Rectal smooth muscle tissue (tissue), 1 donor: ENCODE results near the gene HCFC1.
A peak's percentile ranks its signal among the peaks of the same experiment; 100 is the strongest.

Experiments used
- H3K27ac ChIP-seq: one replicate; pipeline ENCODE4 v1.7.0; 2013; ENCODE audit warnings: low read depth, low read length, inconsistent platforms
- H3K27me3 ChIP-seq: one replicate; pipeline ENCODE4 v1.7.0; 2013; ENCODE audit warnings: low read length; ENCODE audit not compliant: control insufficient read depth, insufficient read depth
- H3K36me3 ChIP-seq: one replicate; pipeline ENCODE4 v1.7.0; 2013; ENCODE audit warnings: low read length; ENCODE audit not compliant: control insufficient read depth, insufficient read depth
- H3K4me1 ChIP-seq: one replicate; pipeline ENCODE4 v1.7.0; 2013; ENCODE audit warnings: low read length; ENCODE audit not compliant: control insufficient read depth, insufficient read depth
- H3K4me3 ChIP-seq: one replicate; pipeline ENCODE4 v1.7.0; 2013; ENCODE audit warnings: low read length
- H3K9ac ChIP-seq: one replicate; pipeline ENCODE4 v1.7.0; 2013; ENCODE audit warnings: low read length

The HCFC1 gene

DNA sequence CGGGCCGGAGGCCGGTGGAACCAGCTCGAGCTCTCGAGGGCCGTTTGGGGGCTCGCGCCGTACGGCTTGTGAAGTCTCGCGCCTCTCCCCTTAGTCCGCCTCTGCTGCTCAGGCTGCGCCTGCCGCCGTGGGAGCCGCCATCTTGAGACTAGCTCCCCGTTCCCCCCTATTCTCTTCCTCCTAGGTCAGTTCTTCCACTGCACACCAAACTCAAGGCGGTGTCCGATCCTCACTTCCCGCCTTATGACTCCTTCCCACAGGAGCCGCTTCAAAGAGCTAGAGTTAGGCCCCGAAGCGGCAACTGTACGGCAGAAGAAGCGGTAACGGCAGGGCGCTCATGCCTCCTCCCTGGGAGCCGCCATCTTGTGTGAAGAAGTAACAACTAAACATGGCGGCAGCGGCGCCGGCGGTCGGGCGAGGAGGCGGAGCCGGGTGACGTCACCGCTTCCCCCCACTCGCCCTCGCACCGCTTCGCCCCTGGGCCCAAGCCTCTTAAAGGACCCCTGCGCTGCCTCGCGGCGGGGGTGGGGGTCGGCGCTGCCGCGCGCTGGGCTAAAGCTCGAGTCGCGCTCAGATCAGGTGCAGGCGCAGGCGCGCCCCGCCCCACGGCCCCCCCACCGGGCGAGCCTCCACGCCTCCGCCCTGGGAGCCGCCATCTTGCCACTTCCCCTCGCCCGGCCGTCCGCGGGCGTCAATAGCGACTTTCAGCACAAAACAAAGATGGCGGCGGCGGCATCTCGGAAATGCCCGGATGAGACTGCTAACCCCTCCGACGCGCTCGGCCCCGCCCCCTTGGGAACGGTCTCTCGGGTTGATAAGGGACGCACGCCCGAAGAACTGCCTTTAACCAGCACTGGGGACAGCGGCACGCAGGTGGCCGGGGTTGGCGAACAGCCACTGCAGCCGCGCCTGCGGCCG, at the start of gene HCFC1:
HCFC1 (minus strand) TSS at position 369 of the 918 bp plus-strand sequence. CDS start 978 bp downstream, outside the sequence.
- Histone ChIP-seq H3K9ac (peak within 1 kb of the TSS; percentile 85), H3K27me3 (no peaks in the 10 kb centered on the region), H3K27ac (peak within 1 kb of the TSS; percentile 98), H3K4me3 (peak within 1 kb of the TSS; percentile 91), H3K4me1 (peaks cover 17% of the 10 kb centered on the region), H3K36me3 (no peaks in the 10 kb centered on the region)

DNA sequence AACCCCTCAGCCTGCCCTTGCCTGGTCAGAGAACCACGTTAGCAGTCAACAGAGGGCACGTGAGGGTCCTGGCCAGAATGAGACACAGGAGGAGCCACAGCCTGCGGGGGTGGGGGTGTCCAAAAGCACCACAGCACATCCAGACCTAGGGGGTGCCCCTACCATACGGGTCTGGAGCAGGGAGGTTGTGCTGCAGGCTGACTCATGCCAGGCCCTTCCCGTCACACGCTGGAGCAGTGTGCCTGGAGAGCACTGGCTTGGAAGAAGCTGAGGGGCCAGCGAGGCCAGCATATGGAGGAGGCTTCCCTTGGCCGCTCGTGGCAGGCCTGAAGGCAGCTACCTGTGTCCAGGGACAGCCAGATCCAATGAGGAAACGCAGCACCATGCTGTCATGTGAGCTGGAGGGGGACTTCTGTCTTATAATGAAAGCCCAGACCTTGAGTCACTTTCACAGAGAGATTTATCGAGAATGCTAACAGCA, 49.6 kb upstream of the HCFC1 start:
- Histone ChIP-seq H3K27me3 (peaks cover 2% of the 10 kb centered on the region), H3K4me3 (no peak overlapping the region), H3K27ac (peak overlapping the region; percentile 71), H3K4me1 (no peaks in the 10 kb centered on the region), H3K9ac (no peak overlapping the region), H3K36me3 (no peaks in the 10 kb centered on the region)

DNA sequence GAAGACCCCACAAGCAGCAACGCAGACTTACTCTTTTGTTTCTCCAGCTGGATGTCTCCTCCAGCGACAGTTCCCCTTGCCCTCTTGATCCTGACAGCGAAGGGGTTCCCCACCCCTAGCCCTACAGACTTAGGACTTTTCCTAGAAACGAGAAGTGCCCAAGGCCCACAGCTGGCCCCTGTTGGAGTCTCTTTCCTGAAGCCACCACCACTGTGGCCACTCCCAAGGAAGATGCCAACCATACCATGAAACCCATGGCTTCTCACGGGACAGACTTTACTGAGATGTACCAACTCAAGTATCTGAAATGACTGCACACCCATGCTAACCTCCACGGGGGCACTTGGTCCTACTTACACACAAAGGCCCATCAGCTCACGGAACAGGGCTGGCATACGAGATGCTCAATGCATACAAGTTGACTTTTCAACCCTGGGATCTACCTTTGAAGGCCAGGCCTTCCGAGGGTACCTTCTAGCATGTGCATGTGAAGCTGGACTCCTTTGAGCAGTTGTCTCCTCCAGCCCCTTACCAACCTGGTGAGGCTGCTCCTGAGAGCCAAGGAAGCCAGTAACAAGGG, 49.0 kb upstream of the HCFC1 start:
- Histone ChIP-seq H3K9ac (peak overlapping the region; percentile 10), H3K36me3 (no peaks in the 10 kb centered on the region), H3K4me3 (peak overlapping the region; percentile 61), H3K4me1 (no peaks in the 10 kb centered on the region), H3K27ac (peak overlapping the region; percentile 71), H3K27me3 (peaks cover 2% of the 10 kb centered on the region)

DNA sequence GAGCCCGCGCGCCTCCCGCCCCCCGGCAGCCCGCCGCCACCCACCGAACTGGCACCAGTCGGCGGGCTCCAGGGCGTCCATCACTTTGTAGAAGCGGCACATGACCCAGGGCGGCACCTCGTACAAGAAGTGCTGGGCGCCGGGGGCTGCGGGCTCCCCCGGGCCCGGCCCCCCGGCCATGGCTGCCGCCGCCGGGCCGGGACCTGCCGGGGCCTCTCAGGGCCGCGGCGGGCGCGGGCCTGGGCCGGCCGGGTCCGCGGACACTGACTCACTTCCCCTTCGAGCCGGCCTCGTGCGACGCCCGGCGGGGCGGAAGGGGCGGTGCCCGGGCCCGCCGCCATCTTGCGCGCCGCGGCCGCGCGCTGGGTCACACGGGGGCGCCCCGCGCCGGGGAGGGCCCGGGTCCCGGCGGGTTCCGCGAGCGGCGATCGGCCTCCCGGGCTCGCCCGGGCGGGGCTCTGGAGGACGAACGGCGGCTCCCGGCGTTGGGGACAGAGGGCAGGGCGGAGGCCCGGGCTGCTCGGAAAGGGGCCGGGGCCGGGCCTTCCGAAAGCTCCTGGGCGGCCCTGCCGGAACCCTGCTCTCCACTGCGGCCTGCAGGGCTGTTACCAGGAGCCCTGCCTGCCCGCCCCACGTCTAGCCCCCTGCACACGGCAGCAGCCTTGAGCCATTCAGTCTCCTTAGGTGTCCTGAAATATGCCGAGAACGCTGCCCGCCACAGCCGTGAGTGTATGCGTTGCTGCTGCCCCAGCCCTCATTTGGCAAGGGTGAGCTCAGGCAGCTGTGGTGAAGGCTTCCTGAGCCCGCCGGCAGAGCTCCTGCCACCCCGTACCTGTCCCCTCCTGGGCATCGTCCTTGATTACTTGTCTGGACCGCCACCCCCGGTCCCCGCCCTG, 48.3 kb upstream of the HCFC1 start, which contains the start of gene IRAK1:
IRAK1 (minus strand) TSS at position 270 of the 896 bp plus-strand sequence; CDS start at position 180, 90 bp downstream.
- no peaks in the 10 kb centered on the region for H3K36me3 ChIP-seq
- H3K9ac ChIP-seq = peak within 1 kb of the TSS; percentile 10
- peak within 1 kb of the TSS; percentile 71 for H3K27ac ChIP-seq
- H3K4me1 ChIP-seq = no peaks in the 10 kb centered on the region
- peak within 1 kb of the TSS; percentile 61 for H3K4me3 ChIP-seq
- H3K27me3 ChIP-seq = peaks cover 2% of the 10 kb centered on the region

DNA sequence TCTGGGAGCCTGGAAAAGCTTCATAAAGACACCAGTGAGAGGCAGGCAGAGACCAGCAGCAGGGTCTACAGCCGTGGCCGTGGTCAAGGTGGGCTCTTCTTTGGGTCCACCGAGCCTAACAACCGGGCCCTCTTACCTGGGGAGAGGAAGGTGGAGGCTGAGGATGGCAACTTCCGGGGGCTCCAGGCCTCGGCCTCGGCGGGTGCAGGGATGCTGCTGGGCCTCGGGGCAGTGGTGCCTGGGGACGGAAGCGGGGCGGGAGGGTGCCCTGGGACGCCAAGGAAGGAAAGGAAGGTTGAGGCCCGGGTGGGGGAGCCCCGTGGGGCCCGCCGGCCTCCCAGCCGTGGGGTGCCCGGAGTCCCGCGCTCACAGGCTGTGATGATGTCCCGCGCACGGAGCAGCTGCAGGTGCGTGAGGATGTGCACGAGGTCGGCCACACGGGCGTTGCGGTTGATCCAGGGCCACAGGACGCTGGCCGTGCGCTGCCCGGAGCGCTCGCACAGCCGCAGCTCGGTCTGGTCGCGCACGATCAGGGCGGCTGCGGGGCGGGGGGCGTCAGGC, 47.5 kb upstream of the HCFC1 start:
- H3K4me3 ChIP-seq = peak overlapping the region; percentile 61
- H3K27ac ChIP-seq = peak overlapping the region; percentile 65
- H3K9ac ChIP-seq = no peak overlapping the region
- peaks cover 2% of the 10 kb centered on the region for H3K27me3 ChIP-seq
- H3K4me1 ChIP-seq = no peaks in the 10 kb centered on the region
- no peaks in the 10 kb centered on the region for H3K36me3 ChIP-seq

DNA sequence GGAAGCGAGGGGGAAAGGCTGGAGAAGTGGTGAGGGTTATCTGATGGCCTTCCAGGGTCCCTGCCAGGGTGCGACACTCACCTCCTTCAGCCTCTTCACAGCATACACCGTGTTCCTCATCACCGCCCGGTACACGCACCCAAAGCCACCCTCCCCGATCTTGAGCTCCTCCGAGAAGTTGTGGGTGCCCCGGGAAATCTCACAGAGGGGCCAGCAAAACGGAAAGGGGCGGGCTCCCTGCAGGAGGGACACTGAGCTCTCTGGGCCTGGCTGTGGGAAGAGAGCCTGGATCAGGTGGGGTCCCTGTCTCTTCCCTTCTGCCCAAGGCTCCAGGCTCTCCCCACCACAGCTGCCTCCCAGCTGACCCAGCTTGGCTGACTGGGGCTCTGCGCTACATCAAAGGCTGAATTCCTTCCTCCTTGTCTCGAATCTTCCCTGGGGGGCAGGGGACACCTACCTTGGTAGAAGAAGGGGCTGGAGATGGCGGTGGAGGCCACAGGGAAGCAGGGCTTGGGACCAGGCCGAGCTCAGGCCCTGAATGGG, 47.0 kb upstream of the HCFC1 start:
- peaks cover 2% of the 10 kb centered on the region for H3K27me3 ChIP-seq
- peak overlapping the region; percentile 61 for H3K4me3 ChIP-seq
- no peaks in the 10 kb centered on the region for H3K4me1 ChIP-seq
- H3K27ac ChIP-seq = no peak overlapping the region
- no peak overlapping the region for H3K9ac ChIP-seq
- H3K36me3 ChIP-seq = no peaks in the 10 kb centered on the region

DNA sequence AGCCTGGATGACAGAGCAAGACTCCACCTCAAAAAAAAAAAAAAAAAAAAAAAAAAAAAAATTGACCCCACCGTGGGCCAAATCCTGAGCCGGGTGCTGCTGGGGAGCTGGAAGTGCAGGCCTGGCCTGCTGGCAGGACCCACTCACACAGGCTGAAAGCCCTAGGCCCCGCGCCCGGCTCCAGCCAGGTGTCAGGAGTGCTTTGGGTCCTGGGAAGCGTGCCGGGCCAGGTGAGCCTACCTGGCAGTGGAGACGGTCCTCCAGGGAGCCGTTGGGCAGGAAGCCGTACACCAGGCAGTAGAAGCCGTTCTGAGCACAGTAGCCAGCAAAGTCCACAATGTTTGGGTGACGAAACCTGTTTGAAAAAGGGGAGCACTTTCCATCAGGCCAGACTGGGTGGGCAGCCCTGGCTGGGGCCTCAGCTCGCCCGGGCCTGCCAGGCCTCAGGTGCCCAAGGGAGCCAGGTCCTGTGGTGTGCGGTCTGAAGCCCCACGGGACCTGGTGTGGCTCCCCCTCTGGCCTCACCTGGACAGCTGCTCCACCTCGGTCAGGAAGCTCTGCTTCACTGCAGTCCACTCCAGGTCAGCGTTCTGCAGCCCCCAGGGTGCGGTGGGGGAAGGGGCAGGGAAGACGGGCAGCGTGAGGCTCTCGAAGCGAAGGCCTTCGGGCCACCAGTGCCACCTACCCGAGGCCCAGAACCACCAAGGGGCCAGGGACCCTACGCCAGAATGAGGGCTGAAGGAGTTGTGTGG, 46.3 kb upstream of the HCFC1 start:
- Histone ChIP-seq H3K27me3 (peaks cover 2% of the 10 kb centered on the region), H3K9ac (no peak overlapping the region), H3K4me1 (no peaks in the 10 kb centered on the region), H3K27ac (no peak overlapping the region), H3K36me3 (no peaks in the 10 kb centered on the region), H3K4me3 (no peak overlapping the region)

DNA sequence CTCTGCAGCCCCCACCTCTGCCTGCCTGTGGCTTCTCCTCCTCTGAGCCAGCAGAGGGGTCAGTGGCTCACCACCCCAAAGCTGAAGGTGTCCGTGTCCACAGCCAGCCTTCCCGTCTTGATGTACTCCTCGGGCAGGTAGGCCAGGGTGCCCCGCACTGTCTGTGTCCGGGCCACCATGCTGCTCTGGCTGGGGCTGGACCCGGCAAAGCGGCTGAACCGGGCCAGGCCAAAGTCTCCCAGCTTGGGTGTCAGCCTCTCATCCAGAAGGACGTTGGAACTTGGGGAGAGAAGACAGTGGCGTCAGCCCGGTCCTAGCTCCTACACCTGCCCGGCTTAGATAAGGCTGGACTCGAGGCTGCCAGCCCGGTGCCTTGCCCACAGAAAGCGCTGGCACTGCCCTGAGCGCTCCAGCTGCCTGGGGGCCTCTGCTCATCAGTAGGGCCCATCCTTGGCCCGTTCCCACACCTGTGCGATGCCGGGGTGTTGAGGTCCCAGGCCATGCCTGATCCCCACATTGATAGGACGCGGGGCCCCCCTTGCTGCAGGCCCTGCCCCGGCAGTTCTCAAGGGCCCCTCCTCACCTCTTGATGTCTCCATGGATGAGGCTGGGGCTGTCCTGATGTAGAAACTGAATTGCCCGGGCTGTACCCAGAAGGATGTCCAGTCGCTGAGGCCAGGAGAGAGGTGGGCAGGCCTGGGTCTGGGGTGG, 44.9 kb upstream of the HCFC1 start:
- Histone ChIP-seq H3K9ac (no peak overlapping the region), H3K36me3 (peaks cover 2% of the 10 kb centered on the region), H3K4me3 (no peak overlapping the region), H3K27ac (no peak overlapping the region), H3K4me1 (no peaks in the 10 kb centered on the region), H3K27me3 (peaks cover 6% of the 10 kb centered on the region)

DNA sequence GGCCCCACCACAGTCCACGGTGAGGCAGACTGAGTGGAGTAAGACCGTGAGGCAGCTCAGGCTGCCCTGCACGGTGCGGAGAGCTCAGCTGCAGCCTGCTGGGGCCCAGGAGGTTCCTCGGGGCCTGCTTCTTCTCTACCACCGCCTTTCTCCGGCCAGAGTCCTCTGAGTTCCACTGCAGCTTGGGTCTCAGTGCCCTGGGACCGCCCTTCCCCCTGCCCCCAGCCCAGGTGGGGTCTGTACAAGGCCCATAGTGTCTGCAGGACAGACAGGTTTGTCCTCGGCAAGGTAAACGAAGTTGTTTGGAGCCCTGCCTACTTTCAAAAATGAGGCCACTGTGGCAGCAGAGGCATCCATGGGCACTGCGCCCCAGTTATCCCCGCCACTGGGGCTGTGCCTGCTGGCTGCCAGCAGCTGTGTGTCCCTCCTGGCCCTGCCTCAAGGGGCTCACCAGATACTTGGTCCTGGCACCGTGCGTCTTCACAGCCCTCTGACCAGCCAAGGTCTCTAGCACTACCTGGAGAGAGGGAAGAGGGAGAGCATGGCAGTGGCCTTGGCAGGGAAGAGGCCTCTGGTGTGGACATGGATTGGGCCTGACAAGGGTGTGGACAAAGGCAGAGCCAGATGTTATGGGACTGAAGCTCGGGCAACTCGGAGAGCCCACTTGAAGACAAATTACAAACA, 44.1 kb upstream of the HCFC1 start:
- Histone ChIP-seq H3K27ac (no peak overlapping the region), H3K27me3 (peaks cover 6% of the 10 kb centered on the region), H3K4me1 (no peaks in the 10 kb centered on the region), H3K36me3 (peaks cover 4% of the 10 kb centered on the region), H3K4me3 (no peak overlapping the region), H3K9ac (no peak overlapping the region)
